PFSK-1 (cell line): ENCODE measurements around the gene BTBD19.

Source experiments
- FOXP2 ChIP-seq: optimal IDR thresholded peaks from 2 replicates; pipeline ENCODE3; 2011; ENCODE audit warnings: borderline replicate concordance, control low read depth, inconsistent platforms; ENCODE audit not compliant: insufficient read depth; ENCODE audit errors: extremely low read length, extremely low read depth
- POLR2AphosphoS5 ChIP-seq: IDR thresholded peaks from 2 replicates; pipeline ENCODE4 v1.6.1; 2012; ENCODE audit warnings: low read depth, mild to moderate bottlenecking, control low read depth, low read length, moderate library complexity
- REST ChIP-seq, 2 experiments: IDR thresholded peaks; 2 replicates each; pipeline versions ENCODE4 v1.6.1 to v1.8.0; 2011 to 2012; ENCODE audit warnings: low read depth in 2 of 2, low read length in 2 of 2, control low read depth in 1 of 2, inconsistent platforms in 1 of 2, mild to moderate bottlenecking in 1 of 2, moderate library complexity in 1 of 2; ENCODE audit not compliant: insufficient read depth in 1 of 2
- SIN3A ChIP-seq: IDR thresholded peaks from 2 replicates; pipeline ENCODE4 v1.6.1; 2012; ENCODE audit warnings: mild to moderate bottlenecking, low read length, moderate library complexity, borderline replicate concordance; ENCODE audit not compliant: insufficient read depth
- TAF1 ChIP-seq: IDR thresholded peaks from 2 replicates; pipeline ENCODE4 v1.6.1; 2012; ENCODE audit warnings: low read length, control low read depth, borderline replicate concordance; ENCODE audit not compliant: insufficient read depth

BTBD19 gene

GRCh38 chr1:44842862-44843655, 34.7 kb downstream of the BTBD19 start, which contains the start of gene PTCH2:
Gene PTCH2, minus strand, starts transcription at chr1:44843253. Its CDS starts 321 bp downstream, at chr1:44842932.
- TF ChIP-seq SIN3A (no peak), TAF1 (no peak), POLR2AphosphoS5 (no peak), FOXP2 (no peak), REST (IDR thresholded peaks at IDR 0.05; ENCODE audit: insufficient read depth in 1 of 2, low read depth in 2 of 2, low read length in 2 of 2) (no peak)

- TF ChIP-seq REST (IDR thresholded peaks at IDR 0.05; ENCODE audit: insufficient read depth in 1 of 2, low read depth in 2 of 2, low read length in 2 of 2), result no peak
These were observed 38.7 kb downstream of the BTBD19 start for GRCh38 chr1:44846985-44847384.

- TF ChIP-seq TAF1 (no peak), REST (IDR thresholded peaks at IDR 0.05; ENCODE audit: insufficient read depth in 1 of 2, low read depth in 2 of 2, low read length in 2 of 2) (no peak), SIN3A (no peak), FOXP2 (no peak), POLR2AphosphoS5 (no peak)
These were observed 39.5 kb downstream of the BTBD19 start for GRCh38 chr1:44847845-44848244.

- TF ChIP-seq POLR2AphosphoS5 (no peak), SIN3A (no peak), REST (IDR thresholded peaks at IDR 0.05; ENCODE audit: insufficient read depth in 1 of 2, low read depth in 2 of 2, low read length in 2 of 2) (no peak), FOXP2 (no peak)
These were observed 40.3 kb downstream of the BTBD19 start for GRCh38 chr1:44848456-44849181.

GRCh38 chr1:44849575-44850132, 41.3 kb downstream of the BTBD19 start:
- TF ChIP-seq FOXP2 (no peak), TAF1 (no peak), REST (IDR thresholded peaks at IDR 0.05; ENCODE audit: insufficient read depth in 1 of 2, low read depth in 2 of 2, low read length in 2 of 2) (no peak), POLR2AphosphoS5 (no peak), SIN3A (no peak)
